ENCODE results near the gene PFKP.

The PFKP gene

DNA sequence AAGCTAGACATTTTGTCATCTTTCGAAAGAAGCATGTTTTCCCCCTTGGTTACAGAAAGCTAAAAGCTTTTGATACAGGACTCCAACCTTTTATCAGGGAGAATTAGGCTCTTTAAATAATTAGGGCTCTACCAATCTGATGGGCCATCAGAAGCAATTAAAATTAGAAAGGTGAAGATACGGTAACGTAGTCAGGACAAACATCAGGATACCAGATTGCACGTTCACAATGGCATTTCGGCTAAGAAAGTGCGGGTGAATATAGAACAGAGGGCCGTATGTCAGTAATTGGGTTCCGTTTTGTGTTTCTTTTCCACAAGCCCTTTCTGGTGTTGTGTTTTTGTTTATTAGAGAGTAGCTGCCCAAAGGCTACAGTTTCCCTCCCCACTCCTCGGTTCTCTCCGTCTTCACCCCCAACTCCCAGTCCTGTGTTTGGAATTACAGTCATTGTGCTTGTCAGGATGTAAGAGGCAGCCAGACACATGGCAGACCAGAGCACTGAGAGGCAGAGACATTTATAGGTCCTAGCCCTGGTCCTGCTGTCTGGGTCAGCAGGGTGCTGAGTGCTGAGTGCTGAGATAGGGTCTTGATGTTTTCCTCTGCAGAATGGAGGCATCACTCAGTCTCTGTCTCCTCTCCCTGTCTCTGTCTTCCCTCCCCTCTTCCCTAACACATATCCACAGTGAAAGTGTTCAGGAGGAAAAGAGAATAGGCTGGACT is 5.5 kb downstream of the PFKP start:
- no peak for DNase-seq

DNA sequence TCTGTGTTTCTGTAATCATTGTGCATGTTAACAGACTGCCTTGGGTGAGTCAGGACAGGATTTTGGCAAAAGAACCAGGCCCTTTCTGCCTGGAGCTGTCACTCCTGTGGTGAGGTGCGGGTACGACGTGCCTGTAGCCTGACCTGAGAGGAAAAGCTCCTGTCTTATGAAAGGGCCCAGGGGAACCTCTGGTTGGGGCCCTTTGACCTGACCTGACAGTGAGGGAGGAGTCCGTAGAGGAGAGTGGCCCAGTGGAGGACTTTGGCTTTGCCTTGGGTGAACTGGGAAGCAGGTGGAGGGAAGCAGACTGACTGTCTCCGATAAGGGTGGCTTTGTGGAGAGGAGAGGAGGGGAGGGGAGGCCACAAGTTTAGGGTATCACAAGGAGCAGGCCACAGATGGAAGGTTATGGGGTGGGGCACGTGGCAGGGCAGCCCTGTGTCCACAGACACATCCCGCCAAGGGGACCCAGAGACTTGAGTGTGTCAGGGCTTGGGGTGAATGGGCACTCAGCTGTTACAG is 6.9 kb downstream of the PFKP start:
- no peak for DNase-seq

DNA sequence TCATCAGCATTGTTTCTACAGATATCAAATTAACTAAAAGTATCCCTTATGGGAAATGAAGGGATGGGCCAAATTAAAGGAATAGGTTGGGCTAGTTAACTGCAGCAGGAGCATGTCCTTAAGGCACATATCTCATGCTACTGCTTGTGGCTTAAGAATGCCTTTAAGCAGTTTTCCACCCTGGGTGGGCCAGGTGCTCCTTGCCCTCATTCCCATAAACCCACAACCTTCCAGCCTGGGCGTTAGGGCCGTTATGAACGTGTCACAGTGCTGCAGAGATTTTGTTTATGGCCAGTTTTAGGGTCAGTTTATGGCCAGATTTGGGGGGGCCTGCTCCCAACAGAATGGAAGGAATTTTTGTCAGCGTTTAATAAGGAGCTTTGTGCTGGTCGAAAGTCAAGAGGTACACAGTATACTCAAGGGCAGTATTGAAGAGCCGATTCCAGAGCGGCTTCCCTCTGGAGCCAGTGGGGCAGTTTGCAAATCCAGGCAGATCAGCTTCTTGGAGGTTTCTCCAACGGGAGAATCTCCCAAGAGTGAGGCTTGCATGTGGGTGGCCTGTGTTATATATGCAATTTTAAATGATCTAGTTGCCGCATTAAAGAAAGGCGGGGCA is 7.7 kb downstream of the PFKP start:
- DNase-seq, result no peak

DNA sequence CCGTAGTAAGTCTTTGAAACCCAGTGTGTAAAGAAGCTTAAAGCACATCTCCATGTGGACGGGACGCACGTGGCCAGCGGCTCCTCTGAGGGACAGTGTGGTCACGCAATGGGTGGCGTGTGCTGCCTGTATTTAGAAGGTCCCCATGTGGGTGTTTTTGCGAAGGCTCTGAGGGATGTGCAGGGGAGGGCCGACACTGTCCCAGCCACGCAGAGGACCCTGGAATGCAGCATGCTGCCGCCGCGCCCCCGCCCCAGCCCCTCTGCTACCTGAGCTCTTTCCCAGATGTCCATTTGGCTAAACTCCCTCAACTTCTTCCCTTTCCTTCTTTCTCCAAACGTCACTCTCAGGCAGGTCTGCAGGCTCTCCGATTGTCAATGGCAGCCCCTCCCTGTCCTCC is 8.8 kb downstream of the PFKP start:
- DNase-seq, result no peak

DNA sequence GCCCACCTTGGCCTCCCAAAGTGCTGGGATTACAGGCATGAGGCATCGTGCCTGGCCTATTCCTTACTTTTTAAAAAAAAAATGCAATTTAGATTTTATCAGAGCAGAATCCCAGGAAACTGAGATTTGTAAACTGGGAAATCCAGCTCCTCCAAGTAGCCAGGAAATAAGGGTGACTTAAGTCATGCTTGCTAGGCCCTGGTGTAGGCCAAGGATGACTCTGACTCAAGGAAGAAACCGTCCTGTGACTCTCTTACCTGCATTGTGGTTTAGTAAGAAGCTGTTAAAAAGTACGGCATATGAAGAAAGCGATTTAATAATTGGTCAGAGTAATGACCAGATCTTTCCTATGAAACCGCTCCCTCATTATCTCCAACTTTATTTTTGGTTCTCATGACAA is 10.2 kb downstream of the PFKP start:
- no peak for DNase-seq

DNA sequence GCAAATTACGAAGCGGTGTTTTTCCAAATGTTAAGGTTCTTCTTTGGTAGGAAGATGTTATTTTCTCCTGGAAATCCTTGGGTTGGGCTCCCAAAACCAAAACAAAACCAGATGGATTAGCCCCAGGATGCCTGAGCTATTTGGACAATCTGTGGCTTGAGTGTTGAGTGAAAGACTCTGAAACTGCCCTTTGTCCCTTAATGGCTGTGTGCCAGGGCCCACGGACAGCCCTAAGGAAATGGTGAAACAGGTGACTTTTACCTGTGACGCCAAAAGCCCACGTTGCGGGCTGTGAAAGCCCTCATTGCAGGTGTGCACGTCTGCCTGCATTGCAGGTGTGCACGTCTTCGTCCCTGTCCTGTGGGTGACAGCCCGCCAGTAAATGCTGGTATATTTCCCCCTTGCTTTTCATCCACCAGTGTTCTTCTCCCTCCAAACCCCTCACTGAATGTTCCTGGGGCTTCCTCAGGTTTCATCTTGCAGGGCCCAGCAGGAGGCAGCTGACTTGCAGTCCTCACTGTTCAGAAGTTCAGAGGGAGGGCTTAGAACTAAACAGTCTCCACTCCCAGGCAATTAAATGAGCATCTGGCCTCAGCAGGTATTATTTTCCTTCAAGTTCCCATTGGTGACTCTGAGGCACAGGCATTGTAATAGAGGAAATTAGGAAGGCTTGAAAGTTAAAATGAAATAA is 10.7 kb downstream of the PFKP start:
- DNase-seq, result no peak

DNA sequence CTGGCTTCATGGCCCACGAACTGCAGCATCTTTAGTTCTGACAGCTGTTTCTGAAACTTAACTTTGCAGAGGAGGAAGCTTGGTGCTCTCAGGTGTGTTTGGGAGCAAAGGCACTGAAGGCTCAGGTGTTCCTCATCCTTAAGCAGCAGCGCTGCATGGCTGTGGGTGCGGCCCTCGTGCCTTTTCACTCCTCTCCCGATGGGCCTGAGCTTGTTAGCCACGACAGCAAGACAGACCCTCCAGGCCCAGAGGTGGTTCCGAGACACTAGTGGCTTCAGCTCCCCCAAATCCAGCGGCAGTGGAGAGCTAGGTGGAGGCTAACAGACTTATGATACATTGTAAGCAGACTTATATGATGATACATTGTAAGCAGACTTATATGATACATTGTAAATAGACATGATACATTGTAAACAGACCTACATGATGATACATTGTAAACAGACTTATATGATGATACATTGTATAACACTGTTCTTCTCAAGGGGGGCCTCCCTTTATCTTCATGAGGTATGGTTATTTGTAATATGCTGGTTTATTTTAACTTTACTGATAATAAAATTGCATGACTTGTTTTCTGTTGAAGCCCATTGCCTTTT is 14.1 kb downstream of the PFKP start:
- DNase-seq, result peak; percentile 53

DNA sequence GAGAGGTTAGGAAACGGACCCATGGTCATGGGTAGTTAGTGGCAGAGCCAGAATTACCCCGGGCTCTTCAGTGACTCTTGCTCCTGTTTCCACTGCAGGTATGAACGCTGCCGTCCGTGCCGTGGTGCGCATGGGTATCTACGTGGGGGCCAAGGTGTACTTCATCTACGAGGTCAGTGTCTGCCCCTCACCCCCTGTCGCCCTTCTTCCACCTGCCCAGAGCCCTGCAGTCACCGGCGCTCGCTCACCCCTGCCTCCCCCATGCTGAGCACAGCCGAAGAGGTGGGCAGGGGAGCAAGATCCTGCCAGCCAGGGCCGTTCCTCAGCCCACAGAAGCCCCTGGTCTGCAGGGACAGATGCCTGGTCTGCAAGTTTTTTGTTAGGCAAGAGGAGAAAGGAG is 14.9 kb downstream of the PFKP start:
- DNase-seq, result peak; percentile 46

DNA sequence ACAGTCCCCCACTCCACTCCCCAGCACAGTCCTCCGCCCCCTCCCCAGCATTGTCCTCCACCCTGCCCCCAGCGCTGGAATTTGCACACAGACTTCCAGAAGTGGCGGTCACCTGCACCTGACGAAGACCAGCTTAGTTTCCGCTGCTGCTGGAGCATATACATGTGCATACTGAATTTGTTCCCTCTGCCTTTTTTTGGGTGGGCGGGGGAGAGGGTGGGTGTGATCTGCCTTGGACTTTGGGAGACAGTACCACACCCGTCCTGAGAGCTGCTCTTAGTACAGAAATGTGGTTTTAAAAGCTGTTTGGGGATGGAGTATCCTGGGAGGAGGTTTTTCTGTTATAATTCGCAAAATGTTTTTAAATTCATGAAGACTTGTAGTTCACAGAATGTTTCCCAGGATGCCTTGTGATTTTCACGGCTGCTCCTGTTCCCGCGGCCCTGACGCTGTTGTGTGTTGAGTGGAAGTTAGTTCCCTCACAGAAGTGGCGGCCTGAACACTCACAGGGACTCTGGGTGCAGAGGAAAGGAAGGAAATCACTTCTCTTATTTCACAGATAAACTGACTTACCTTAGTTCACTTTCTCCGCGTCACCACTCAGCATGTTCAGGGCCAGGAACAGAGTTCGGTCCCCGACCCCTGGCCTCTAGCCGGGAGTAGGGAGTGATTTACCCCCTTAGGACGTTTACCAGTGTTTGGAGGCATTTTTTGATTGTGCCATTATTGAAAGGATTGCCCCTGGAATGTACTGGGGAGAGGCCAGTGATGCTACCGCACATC is 18.6 kb downstream of the PFKP start:
- peak; percentile 34 for DNase-seq

DNA sequence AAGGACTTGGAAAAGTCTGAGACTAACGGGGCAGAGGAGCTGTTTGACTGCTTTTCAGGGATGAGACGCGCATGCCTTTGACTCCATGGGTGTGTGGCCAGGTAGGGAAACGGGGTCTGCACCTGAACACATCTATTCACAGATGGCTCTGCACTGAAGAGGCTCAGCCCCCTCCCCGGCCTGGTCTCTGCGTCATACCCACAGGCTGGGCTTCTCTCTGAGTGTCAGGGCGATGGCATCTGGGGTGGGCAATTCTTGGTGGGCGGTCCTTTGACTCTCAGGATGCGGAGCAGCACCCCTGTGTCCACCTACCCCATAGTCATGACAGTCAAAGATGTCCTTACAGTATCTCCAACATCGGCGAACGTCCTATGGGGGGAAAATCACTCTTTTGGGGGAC is 23.0 kb downstream of the PFKP start:
- no peak for DNase-seq

DNA sequence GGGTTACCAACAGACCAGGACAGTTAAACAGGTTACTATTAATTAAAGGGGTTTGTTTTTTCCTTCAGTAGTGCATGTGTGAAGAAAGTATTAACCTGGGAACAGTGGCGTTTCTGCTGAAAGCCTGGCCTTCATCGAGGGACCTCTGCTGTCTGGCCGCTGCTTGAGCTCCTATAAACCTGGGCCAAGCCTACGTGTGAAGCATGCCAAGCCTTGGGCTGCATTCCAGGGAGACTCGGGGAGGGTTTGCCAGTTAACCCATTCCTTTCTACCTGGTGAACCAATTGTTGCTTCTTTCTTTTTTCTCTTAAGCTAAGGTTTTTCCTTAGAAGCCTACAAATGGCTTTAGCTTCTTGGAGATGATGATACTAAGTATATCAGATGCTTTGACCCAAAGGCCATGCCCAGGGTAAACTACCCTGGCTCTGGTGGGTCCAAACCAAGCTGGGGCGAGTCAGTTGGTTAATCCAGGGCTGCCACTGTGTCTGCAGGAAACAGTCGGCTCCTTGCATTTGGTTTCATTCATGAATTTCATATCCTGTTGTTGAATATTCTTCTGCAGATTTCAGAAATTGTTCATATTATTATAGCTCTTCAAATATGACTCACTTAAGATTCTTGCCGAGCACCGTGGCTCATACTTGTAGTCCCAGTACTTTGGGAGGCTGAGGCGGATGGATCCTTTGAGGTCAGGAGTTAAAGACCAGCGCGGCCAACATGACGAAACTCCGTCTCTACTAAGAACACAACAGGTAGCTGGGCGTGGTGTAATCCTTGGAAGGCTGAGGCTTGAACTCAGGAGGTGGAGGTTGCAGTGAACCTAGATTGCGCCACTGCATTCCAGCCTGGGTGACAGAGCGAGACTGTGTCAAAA is 23.8 kb downstream of the PFKP start:
- peak; percentile 80 for DNase-seq

DNA sequence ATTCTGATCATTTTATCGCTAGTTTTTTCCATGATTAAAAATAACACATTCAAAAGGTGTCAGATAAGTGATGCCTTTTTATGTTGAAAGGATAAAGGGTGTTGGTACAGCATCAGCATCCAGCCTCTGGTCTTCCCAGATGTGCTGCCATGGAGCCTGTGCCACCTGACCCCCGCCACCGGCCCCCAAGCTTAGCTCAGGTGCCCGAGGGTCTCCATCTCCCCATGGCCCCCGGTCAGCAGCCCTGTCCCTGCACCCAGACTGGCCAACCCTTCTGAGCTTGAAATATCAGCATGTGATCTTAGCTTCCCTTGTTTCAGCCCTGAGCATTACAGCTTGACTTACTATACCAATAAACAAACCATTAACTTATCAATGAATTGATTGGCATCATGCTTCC is 24.6 kb downstream of the PFKP start:
- DNase-seq, result no peak

DNA sequence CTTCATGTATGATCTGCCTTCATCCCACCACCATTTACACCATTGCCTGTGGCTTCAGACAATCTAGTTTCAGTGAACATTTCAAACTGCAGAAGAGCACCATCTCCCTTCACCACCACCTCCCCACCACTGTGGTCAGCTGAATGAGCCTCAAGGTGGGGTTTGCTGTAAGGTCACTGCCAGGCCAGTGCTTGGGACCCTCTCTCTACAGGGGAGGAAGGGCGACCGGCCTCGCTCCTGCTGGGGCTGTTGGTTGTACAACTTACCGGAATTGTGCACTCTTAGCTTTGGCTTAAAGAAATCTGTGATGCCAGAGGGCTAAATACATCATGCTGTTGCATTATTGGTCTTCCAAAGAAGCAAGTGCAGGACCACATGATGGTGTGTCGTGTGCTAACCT is 26.6 kb downstream of the PFKP start:
- no peak for DNase-seq

DNA sequence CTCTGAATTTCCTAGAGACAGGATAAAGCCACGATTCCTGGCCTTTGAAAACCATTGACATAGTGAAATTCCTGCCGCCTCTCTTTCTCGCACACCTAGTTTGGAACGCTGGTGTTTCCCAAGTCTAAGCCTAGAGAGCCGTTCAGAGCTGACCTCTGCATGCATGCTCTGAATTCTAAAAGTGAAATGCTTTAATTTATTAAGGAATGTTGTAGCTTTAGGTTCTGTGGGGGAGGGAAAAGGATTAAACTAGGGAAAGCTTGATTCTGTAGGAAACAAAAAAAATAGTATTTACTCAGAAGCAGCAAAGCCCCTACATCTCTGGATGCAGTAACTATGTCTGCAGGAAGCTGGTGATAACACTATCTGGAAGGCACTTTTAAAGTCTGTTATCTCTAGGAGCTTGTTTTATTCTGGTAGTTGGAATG is 27.3 kb downstream of the PFKP start:
- DNase-seq, result no peak

DNA sequence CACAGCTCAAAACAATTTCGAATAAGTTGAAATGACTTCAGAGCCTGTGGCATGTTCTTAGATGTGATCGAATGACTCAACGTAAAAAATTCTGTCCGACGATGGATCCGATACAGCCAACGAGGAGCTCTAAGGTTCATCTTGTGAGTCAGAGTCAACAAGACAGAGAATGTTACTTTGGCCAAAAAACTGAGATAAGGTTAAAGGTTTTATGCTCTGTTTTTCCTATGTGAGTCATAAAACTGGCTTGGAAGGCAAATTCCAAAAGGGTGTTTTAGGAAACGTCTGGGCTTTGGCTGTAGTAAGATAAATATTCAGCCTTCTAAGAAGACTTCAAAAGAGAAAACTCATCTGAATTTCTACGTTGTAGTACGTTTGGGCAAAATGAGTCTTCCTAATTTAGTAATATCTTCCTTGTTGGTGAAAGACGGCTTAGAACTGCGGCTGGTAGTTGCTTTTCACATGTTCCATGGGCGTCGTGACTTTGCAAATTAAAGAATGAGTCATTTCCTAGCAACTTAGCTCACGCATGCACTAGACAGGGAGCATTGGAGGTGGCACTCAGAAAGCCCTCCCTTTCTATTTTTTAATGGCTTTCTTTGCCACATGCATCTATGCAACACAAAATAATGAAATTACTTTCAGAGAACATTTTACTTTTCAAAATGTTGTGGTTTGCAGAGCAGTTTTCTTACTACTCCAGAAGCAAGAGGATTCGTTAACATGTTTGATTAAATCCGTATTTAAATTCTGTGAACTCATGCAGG is 28.2 kb downstream of the PFKP start:
- peak; percentile 80 for DNase-seq

DNA sequence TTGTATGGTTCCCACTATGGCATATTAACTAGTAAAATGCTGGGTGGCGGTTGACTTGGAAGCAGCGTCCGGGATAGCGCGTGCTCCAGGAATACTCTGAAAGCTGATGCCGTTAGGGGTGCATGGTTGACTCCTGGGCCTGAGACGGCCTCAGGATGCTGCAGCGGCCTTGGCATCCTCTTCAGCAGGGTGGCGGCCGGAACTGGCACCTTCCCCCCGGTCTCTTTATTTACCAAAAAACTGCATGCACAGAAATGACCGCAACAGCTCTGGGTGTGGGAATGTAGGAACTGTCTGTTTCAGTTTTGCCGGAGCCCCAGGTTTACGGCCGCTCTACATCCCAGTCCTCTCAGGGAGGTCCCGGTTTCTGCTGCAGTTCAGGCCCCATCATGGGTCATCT is 28.8 kb downstream of the PFKP start:
- no peak for DNase-seq

DNA sequence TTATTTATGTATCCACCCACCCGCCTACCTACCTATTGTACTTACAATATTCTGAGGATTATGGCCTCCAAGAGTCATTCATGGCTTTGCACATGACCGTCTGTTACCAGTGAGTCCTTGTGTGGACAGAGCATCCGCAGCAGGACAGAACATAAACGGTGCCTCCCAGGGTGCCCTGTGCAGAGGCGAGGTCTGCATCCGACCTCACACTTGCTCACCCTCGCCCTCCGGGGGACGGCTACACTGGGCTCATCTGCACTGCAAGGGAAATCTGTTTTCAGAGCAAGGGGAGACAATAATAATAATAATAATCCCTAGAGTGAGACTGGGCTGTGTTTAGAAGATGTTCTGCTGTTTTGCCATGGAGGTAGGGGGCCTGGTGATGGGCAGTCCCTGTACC is 29.8 kb downstream of the PFKP start:
- no peak for DNase-seq

DNA sequence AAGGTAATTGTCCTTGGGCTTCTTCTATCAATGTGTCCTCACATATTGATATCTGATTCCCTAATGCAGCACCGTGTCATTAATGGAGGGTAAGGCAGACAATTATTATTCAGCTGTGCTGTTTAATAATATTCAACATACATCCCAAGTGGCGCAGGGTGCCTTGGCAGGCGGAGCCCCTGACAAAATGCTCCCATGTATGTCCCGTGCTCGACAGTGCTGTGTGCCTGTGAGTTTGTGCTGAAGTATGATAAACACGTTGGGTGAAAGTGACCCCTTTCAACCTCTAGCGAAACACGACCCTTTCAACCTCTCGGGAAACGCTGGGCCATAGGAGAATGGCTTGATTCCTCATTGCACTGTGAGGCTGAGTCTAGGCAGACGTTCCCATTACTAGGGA is 31.3 kb downstream of the PFKP start:
- DNase-seq, result no peak

DNA sequence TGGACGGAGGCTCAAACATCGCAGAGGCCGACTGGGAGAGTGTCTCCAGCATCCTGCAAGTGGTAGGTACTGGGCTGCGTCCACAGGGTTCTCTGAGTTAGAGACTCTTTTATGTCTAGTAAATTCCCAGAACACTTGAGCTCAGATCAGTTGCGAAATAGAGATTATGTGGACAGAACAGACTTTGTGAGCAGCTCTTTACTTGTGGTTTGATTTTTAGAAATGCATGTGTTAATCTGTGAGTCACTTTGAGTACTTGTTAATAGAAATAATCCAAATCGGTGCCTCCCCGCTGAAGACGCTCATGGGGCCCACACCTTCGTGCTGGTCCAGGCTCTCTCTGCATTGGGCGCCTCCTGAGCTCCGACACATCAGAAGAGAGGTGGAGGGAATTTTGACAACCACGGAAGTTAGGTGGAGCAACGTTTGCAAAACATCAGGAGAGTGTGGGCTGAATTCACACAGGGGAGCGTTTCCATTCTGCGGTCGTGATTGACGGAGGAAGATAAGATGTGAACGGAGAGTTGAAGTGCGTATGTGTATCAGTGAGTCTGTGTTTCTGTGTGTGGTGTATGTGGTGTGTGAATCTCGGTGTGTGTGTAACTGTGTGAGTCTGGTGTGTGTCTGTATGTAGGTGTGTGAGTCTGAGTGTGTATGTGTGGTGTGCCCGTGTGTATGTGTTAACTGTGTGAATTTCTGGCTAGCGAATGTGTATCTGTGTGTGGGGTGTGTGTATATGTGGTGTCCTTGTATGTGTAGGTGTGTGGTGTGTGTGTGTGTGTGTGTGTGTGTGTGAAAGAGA is 32.1 kb downstream of the PFKP start:
- DNase-seq, result no peak

Measured in activated effector memory CD4-positive, alpha-beta T cell treated with anti-CD3 and anti-CD28 coated beads, Interleukin-2, amount 50 U/mL, for 16 hours (primary cell).